Keratinocyte (primary cell): Measurements from ENCODE around the gene ADRA2C. TPM values are rescaled to one million over a fixed set of nuclear protein-coding genes. Genes with fewer than 3 reads are reported as not detected.

ENCODE experiments used
- DNase-seq: peaks from one replicate; pipeline ENCODE4 v3.0.0-alpha.2; 2011; ENCODE audit warnings: low read depth, missing footprints, low spot score
- FAIRE-seq: peaks from 2 replicates; lab custom pipeline; 2011; peaks lifted over from hg19 to GRCh38; lab: Jason Lieb, UNC
- H2AFZ ChIP-seq: 2 replicates; pipeline ENCODE4 v1.6.0; 2012; ENCODE audit warnings: low read length, control low read depth, inconsistent platforms; ENCODE audit not compliant: control insufficient read depth
- H3K27ac ChIP-seq: 2 replicates; pipeline ENCODE4 v1.5.1; 2011; ENCODE audit warnings: low read length; ENCODE audit not compliant: control insufficient read depth, insufficient read depth
- H3K27me3 ChIP-seq: 3 replicates; pipeline ENCODE4 v1.6.0; 2011; ENCODE audit warnings: low read length; ENCODE audit not compliant: control insufficient read depth, insufficient read depth; ENCODE audit errors: extremely low read depth
- H3K36me3 ChIP-seq, 2 experiments: 2 replicates in 1 of 2; 3 replicates in 1 of 2; pipeline ENCODE4 v1.5.1; 2011; ENCODE audit warnings: low read length in 2 of 2, mild to moderate bottlenecking in 1 of 2; ENCODE audit not compliant: control insufficient read depth in 2 of 2, insufficient read depth in 2 of 2; ENCODE audit errors: extremely low read depth in 1 of 2
- H3K4me1 ChIP-seq: 3 replicates; pipeline ENCODE4 v1.5.1; 2011; ENCODE audit warnings: low read length; ENCODE audit not compliant: control insufficient read depth, insufficient read depth; ENCODE audit errors: extremely low read depth
- H3K4me2 ChIP-seq: 3 replicates; pipeline ENCODE4 v1.6.0; 2011; ENCODE audit warnings: low read depth, low read length; ENCODE audit not compliant: control insufficient read depth, insufficient read depth; ENCODE audit errors: extremely low read depth
- H3K4me3 ChIP-seq, 3 experiments: fragments of 200-600 bp in 1 of 3; sonication (generic) in 1 of 3; 2 replicates in 2 of 3; 3 replicates in 1 of 3; pipeline ENCODE4 v1.5.1; 2011 to 2016; ENCODE audit warnings: low read length in 3 of 3, mild to moderate bottlenecking in 3 of 3, control low read depth in 2 of 3, inconsistent platforms in 1 of 3, low read depth in 1 of 3, mixed read lengths in 1 of 3, mixed run types in 1 of 3, moderate library complexity in 1 of 3; ENCODE audit not compliant: control insufficient read depth in 2 of 3, insufficient read depth in 2 of 3; ENCODE audit errors: extremely low read depth in 1 of 3
- H3K79me2 ChIP-seq: 2 replicates; pipeline ENCODE4 v1.6.0; 2012; ENCODE audit warnings: low read length; ENCODE audit not compliant: control insufficient read depth, insufficient read depth
- H3K9ac ChIP-seq: 3 replicates; pipeline ENCODE4 v1.6.0; 2011; ENCODE audit warnings: low read length; ENCODE audit not compliant: control insufficient read depth, insufficient read depth; ENCODE audit errors: extremely low read depth
- H3K9me1 ChIP-seq: 3 replicates; pipeline ENCODE4 v1.6.0; 2011; ENCODE audit warnings: low read length; ENCODE audit not compliant: control insufficient read depth, insufficient read depth; ENCODE audit errors: extremely low read depth
- H3K9me3 ChIP-seq: 2 replicates; pipeline ENCODE4 v1.5.1; 2012; ENCODE audit warnings: low read depth, low read length; ENCODE audit not compliant: control insufficient read depth
- H4K20me1 ChIP-seq: 3 replicates; pipeline ENCODE4 v1.6.0; 2011; ENCODE audit warnings: low read length; ENCODE audit not compliant: control insufficient read depth, insufficient read depth; ENCODE audit errors: extremely low read depth
- EZH2 ChIP-seq: IDR thresholded peaks from one replicate; pipeline ENCODE4 v1.6.1; 2012; ENCODE audit warnings: inconsistent platforms, mild to moderate bottlenecking, low read length, moderate library complexity
- dilution Hi-C: fragments of 300-500 bp; cut with MboI; formaldehyde crosslinking; loops from one replicate; pipeline ENCODE4 v1.7.0; 2020; ENCODE audit warnings: low sequenced_read_pairs; ENCODE audit not compliant: extremely low pct_ligation_motif_present
- polyA plus RNA-seq, 5 experiments: library from polyadenylated mRNA; depleted of rRNA in 3 of 5; stranded (reverse) in 3 of 5; stranded (forward) in 1 of 5; unstranded in 1 of 5; fragments of >200 nt; gene quantifications; 1 replicate in 1 of 5; 2 replicates in 3 of 5; 3 replicates in 1 of 5; pipeline versions ENCODE4 v1.2.1 to v1.2.3, GENCODE V29; 2011 to 2012; ENCODE audit warnings: missing spikeins in 2 of 5, low read depth in 1 of 5, low replicate concordance in 1 of 5
- TF ChIP-seq, protein P1 (sequence below), 3 experiments: IDR thresholded peaks in 1 of 3; conservative IDR thresholded peaks in 1 of 3; optimal IDR thresholded peaks in 1 of 3; 2 replicates in 2 of 3; 3 replicates in 1 of 3; pipeline versions ENCODE3 to v1.5.1; 2011; ENCODE audit warnings: low read length in 3 of 3, mild to moderate bottlenecking in 3 of 3, moderate library complexity in 2 of 3, control low read depth in 1 of 3, inconsistent platforms in 1 of 3; ENCODE audit not compliant: insufficient read depth in 2 of 3; ENCODE audit errors: extremely low read depth in 1 of 3

Gene ADRA2C
- polyA plus RNA-seq, 1 donor (not counting 4 experiments of a cell fraction or from before 2014, with no cell fraction given), result 0.05 TPM

DNA sequence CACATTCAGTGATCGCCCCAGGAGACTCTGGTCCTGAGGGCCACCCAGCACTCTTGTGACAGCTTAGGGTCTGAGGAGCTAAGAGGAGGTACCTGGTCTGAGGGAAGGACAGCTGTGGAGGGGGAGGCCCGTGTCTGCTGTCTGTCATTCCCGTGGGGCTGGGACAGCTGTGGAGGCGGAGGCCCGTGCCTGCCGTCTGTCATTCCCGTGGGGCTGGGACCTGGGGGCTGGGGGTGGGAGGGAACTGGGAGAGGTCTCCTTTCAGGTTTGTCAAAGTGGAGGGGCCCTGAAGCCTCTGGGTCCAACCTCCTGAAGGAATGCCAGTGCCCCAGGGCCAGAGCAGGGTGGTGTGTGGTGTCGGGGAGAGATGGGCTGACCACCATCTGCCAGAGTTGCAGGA is 45.0 kb upstream of the ADRA2C start:
- dilution Hi-C loops, result no loop called here
- H3K9me1 ChIP-seq, result no peaks in the 10 kb centered on the region
- H3K9me3 ChIP-seq, result no peaks in the 10 kb centered on the region
- no peak for TF ChIP-seq EZH2
- TF ChIP-seq, protein P1, sequence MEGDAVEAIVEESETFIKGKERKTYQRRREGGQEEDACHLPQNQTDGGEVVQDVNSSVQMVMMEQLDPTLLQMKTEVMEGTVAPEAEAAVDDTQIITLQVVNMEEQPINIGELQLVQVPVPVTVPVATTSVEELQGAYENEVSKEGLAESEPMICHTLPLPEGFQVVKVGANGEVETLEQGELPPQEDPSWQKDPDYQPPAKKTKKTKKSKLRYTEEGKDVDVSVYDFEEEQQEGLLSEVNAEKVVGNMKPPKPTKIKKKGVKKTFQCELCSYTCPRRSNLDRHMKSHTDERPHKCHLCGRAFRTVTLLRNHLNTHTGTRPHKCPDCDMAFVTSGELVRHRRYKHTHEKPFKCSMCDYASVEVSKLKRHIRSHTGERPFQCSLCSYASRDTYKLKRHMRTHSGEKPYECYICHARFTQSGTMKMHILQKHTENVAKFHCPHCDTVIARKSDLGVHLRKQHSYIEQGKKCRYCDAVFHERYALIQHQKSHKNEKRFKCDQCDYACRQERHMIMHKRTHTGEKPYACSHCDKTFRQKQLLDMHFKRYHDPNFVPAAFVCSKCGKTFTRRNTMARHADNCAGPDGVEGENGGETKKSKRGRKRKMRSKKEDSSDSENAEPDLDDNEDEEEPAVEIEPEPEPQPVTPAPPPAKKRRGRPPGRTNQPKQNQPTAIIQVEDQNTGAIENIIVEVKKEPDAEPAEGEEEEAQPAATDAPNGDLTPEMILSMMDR (optimal IDR thresholded peaks at IDR 0.05 in 1 of 3, IDR thresholded peaks at IDR 0.05 in 1 of 3, conservative IDR thresholded peaks at IDR 0.05 in 1 of 3; ENCODE audit: extremely low read depth in 1 of 3, insufficient read depth in 2 of 3, low read length in 3 of 3), result no peak
- H4K20me1 ChIP-seq, result no peaks in the 10 kb centered on the region
- H3K36me3 ChIP-seq, result no peaks in the 10 kb centered on the region
- FAIRE-seq (no peak), DNase-seq (no peak)
- H3K27me3 ChIP-seq, result peaks cover 42% of the 10 kb centered on the region
- H3K4me3 ChIP-seq, result no peak overlapping the region
- H3K9ac ChIP-seq, result no peak overlapping the region
- no peaks in the 10 kb centered on the region for H3K4me1 ChIP-seq
- no peak overlapping the region for H3K4me2 ChIP-seq
- no peak overlapping the region for H2AFZ ChIP-seq
- no peaks in the 10 kb centered on the region for H3K79me2 ChIP-seq
- no peak overlapping the region for H3K27ac ChIP-seq

GRCh38 chr4:3721627-3722026 is 44.6 kb upstream of the ADRA2C start:
- FAIRE-seq (no peak), DNase-seq (no peak)
- Histone ChIP-seq H3K79me2 (no peaks in the 10 kb centered on the region), H2AFZ (no peak overlapping the region), H3K9ac (no peak overlapping the region), H3K9me1 (no peaks in the 10 kb centered on the region), H3K27ac (no peak overlapping the region), H3K4me1 (no peaks in the 10 kb centered on the region), H3K27me3 (peaks cover 45% of the 10 kb centered on the region), H3K36me3 (no peaks in the 10 kb centered on the region), H3K4me2 (no peak overlapping the region), H3K4me3 (no peak overlapping the region), H4K20me1 (no peaks in the 10 kb centered on the region), H3K9me3 (no peaks in the 10 kb centered on the region)
- dilution Hi-C loops, result no loop called here
- TF ChIP-seq EZH2, result no peak
- TF ChIP-seq, protein P1 (optimal IDR thresholded peaks at IDR 0.05 in 1 of 3, IDR thresholded peaks at IDR 0.05 in 1 of 3, conservative IDR thresholded peaks at IDR 0.05 in 1 of 3; ENCODE audit: extremely low read depth in 1 of 3, insufficient read depth in 2 of 3, low read length in 3 of 3), result no peak
